ENCODE measurements around the gene ZNF214.

- TF ChIP-seq FOXP2 (optimal IDR thresholded peaks at IDR 0.05; ENCODE audit: control extremely low read depth, extremely low read length, insufficient read depth) = no peak
- no peak for TF ChIP-seq POLR2AphosphoS5 (IDR thresholded peaks at IDR 0.05; ENCODE audit: borderline replicate concordance, low read depth, low read length)
- TF ChIP-seq EZH2 (IDR thresholded peaks at IDR 0.05) = no peak
Observed at GRCh38 chr11:7021318-7021717, 1.2 kb upstream of the ZNF214 start.
